GM12878 (cell line): ENCODE data around the gene MTIF2. TPM values are rescaled to one million over a fixed set of nuclear protein-coding genes. Genes with fewer than 3 reads are reported as not detected.
A peak's percentile ranks its signal among the peaks of the same experiment; 100 is the strongest.

Experiments used
- ATAC-seq: fragments of 200-7000 bp; cut with Tn5 transposase; 3 replicates; pipeline ENCODE4 v1.9.1; 2020; ENCODE audit warnings: mild to moderate bottlenecking, moderate library complexity
- BruUV-seq: library from RNA; stranded (reverse); fragments of 400-500 nt; replicated peaks from 2 replicates; lab custom pipeline; 2021; lab: Mats Ljungman, UMichigan
- CTCF ChIA-PET: fragments of 300-600 bp; sonication (Branson Sonifier 250); formaldehyde crosslinking; extraction: SDS; loops from one replicate; lab custom pipeline; 2021; ENCODE audit warnings: inconsistent platforms; lab: Yijun Ruan, JAX
- POLR2A ChIA-PET: fragments of 350-600 bp; formaldehyde crosslinking; extraction: SDS; loops from one replicate; lab custom pipeline; 2021; ENCODE audit warnings: inconsistent platforms; lab: Charles Lee
- RAD21 ChIA-PET: fragments of 300-600 bp; sonication (Branson Sonifier 250); formaldehyde crosslinking; loops from one replicate; lab custom pipeline; 2023; ENCODE audit warnings: antibody characterized with exemption; ENCODE audit not compliant: unreplicated experiment; lab: Charles Lee
- SMC1A ChIA-PET: fragments of 300-600 bp; sonication (Branson Sonifier 250); formaldehyde crosslinking; loops from one replicate; lab custom pipeline; 2023; ENCODE audit not compliant: unreplicated experiment, uncharacterized antibody; lab: Charles Lee
- DNase-seq: peaks from one replicate; pipeline ENCODE4 v3.0.0-alpha.2; 2011; ENCODE audit warnings: low read depth, low spot score
- FAIRE-seq: peaks from 3 replicates; lab custom pipeline; 2011; peaks lifted over from hg19 to GRCh38; lab: Jason Lieb, UNC
- H2AFZ ChIP-seq: 2 replicates; pipeline ENCODE4 v1.6.0; 2011; ENCODE audit warnings: low read depth, low read length, control low read depth; ENCODE audit not compliant: control insufficient read depth
- H3K27ac ChIP-seq: 2 replicates; pipeline ENCODE4 v1.5.1; 2011; ENCODE audit warnings: control low read depth; ENCODE audit not compliant: control insufficient read depth, insufficient read depth
- H3K27me3 ChIP-seq, 2 experiments: replicated peaks in 1 of 2; 2 replicates each; pipeline versions ENCODE4 v1.6.0 to v1.6.1; 2011; ENCODE audit warnings: low read length in 1 of 2; ENCODE audit not compliant: control insufficient read depth in 2 of 2, insufficient read depth in 2 of 2
- H3K36me3 ChIP-seq, 2 experiments: 2 replicates each; pipeline ENCODE4 v1.5.1; 2011; ENCODE audit warnings: low read length in 1 of 2; ENCODE audit not compliant: control insufficient read depth in 2 of 2, insufficient read depth in 2 of 2
- H3K4me1 ChIP-seq: 2 replicates; pipeline ENCODE4 v1.6.1; 2011; ENCODE audit warnings: mild to moderate bottlenecking, low read length, moderate library complexity, mixed read lengths; ENCODE audit not compliant: control insufficient read depth, insufficient read depth
- H3K4me2 ChIP-seq: 2 replicates; pipeline ENCODE4 v1.6.0; 2011; ENCODE audit warnings: control low read depth; ENCODE audit not compliant: control insufficient read depth, insufficient read depth
- H3K4me3 ChIP-seq: fragments of 200-600 bp; sonication (generic); 2 replicates; pipeline ENCODE4 v1.5.1; 2016
- H3K79me2 ChIP-seq: 2 replicates; pipeline ENCODE4 v1.6.0; 2011; ENCODE audit warnings: low read length; ENCODE audit not compliant: control insufficient read depth, insufficient read depth
- H3K9ac ChIP-seq: 2 replicates; pipeline ENCODE4 v1.8.0; 2011; ENCODE audit warnings: low read length, control low read depth, mixed read lengths; ENCODE audit not compliant: control insufficient read depth, insufficient read depth
- H3K9me3 ChIP-seq: replicated peaks from 3 replicates; pipeline ENCODE4 v1.5.1; 2011; ENCODE audit warnings: mild to moderate bottlenecking, low read length; ENCODE audit not compliant: control insufficient read depth, insufficient read depth
- H4K20me1 ChIP-seq: 2 replicates; pipeline ENCODE4 v1.6.0; 2011; ENCODE audit not compliant: control insufficient read depth, insufficient read depth
- ATF2 ChIP-seq: IDR thresholded peaks from 2 replicates; pipeline ENCODE4 v1.6.1; 2012; ENCODE audit warnings: low read length, inconsistent platforms
- CBX3 ChIP-seq: fragments of 200-600 bp; sonication (generic); IDR thresholded peaks from 2 replicates; pipeline ENCODE4 v1.6.1; 2016; ENCODE audit warnings: low read depth, borderline replicate concordance
- CHD1 ChIP-seq: IDR thresholded peaks from 2 replicates; pipeline ENCODE4 v1.6.1; 2012; ENCODE audit warnings: low read depth, low read length, improper control_type of control experiment
- EED ChIP-seq: sonication (generic); IDR thresholded peaks from 2 replicates; pipeline ENCODE4 v1.6.1; 2016; ENCODE audit warnings: antibody characterized with exemption, low read depth
- IKZF1 ChIP-seq: fragments of 450-650 bp; conservative IDR thresholded peaks from 2 replicates; pipeline ENCODE4 v1.6.1; 2017; ENCODE audit warnings: antibody characterized with exemption, mild to moderate bottlenecking
- LARP7 ChIP-seq: fragments of 450-650 bp; IDR thresholded peaks from 2 replicates; pipeline ENCODE4 v1.6.1; 2017; ENCODE audit warnings: mild to moderate bottlenecking
- MAX ChIP-seq: IDR thresholded peaks from 2 replicates; pipeline ENCODE4 v1.6.1; 2012; ENCODE audit warnings: low read depth, low read length, improper control_type of control experiment
- NFYB ChIP-seq: IDR thresholded peaks from 2 replicates; pipeline ENCODE4 v1.6.1; 2011; ENCODE audit warnings: low read depth, mild to moderate bottlenecking, low read length, improper control_type of control experiment, moderate library complexity; ENCODE audit not compliant: insufficient read depth
- POLR2A ChIP-seq: IDR thresholded peaks from 2 replicates; pipeline ENCODE4 v1.6.1; 2011; ENCODE audit warnings: low read depth, mild to moderate bottlenecking, low read length
- RELA ChIP-seq: fragments of 450-650 bp; IDR thresholded peaks from 2 replicates; pipeline ENCODE4 v1.8.0; 2014; ENCODE audit warnings: borderline replicate concordance; ENCODE audit not compliant: partially characterized antibody
- SIN3A ChIP-seq: IDR thresholded peaks from 2 replicates; pipeline ENCODE4 v1.6.1; 2012; ENCODE audit warnings: low read depth, low read length, improper control_type of control experiment
- USF1 ChIP-seq: IDR thresholded peaks from 2 replicates; pipeline ENCODE4 v1.6.1; 2011; ENCODE audit warnings: borderline replicate concordance, low read depth, mild to moderate bottlenecking, moderate library complexity, mixed read lengths, low read length; ENCODE audit not compliant: insufficient read depth; ENCODE audit errors: extremely low read length
- ZBTB33 ChIP-seq: fragments of 450-650 bp; IDR thresholded peaks from 2 replicates; pipeline ENCODE4 v1.6.1; 2017; ENCODE audit warnings: mild to moderate bottlenecking
- ZNF24 ChIP-seq: fragments of 450-650 bp; IDR thresholded peaks from 2 replicates; pipeline ENCODE4 v1.6.1; 2017; ENCODE audit warnings: antibody characterized with exemption, mild to moderate bottlenecking
- ZNF384 ChIP-seq: IDR thresholded peaks from 2 replicates; pipeline ENCODE4 v1.6.1; 2012; ENCODE audit warnings: low read depth, mild to moderate bottlenecking, low read length, improper control_type of control experiment, borderline replicate concordance
- in situ Hi-C: fragments of 300-500 bp; cut with MboI; formaldehyde crosslinking; loops from 9 replicates; pipeline ENCODE4 v1.14.3; 2018; ENCODE audit warnings: mixed read lengths
- intact Hi-C: fragments of 100-400 bp; cut with micrococcal nuclease; formaldehyde crosslinking; loops from one replicate; pipeline ENCODE4 v1.14.2; 2022; ENCODE audit not compliant: unreplicated experiment
- polyA plus RNA-seq, 11 experiments: library from polyadenylated mRNA; depleted of rRNA in 4 of 11; unstranded in 6 of 11; stranded (reverse) in 5 of 11; fragments of >200 nt; fragmentation: Nextera tagmentation in 4 of 11; fragmentation: Illumina TruSeq in 1 of 11; extraction: Ambion mirVana in 4 of 11; extraction: Trizol in 1 of 11; gene quantifications; 1 replicate in 1 of 11; 2 replicates in 10 of 11; pipeline versions ENCODE4 v1.2.1 to v1.2.3, GENCODE V29; 2011 to 2016; ENCODE audit warnings: inconsistent platforms in 2 of 11, missing spikeins in 2 of 11, low read depth in 1 of 11
- total RNA-seq, 4 experiments: library from RNA; depleted of rRNA in 3 of 4; stranded (reverse); fragments of >200 nt in 3 of 4; fragmentation: Illumina TruSeq in 1 of 4; extraction: Trizol in 1 of 4; gene quantifications; 2 replicates each; pipeline versions ENCODE4 v1.2.1 to v1.2.3, GENCODE V29; 2013 to 2021

The MTIF2 gene
- total and polyA plus RNA-seq, 10 of the 15 experiments (the other 5 are each of a cell fraction or from before 2014, with no cell fraction given), result 26.4 to 63.7 (median 40.0) TPM

GRCh38 chr2:55228226-55228563, 40.8 kb downstream of the MTIF2 start:
- Histone ChIP-seq H3K79me2 (peaks cover 27% of the 10 kb centered on the region), H2AFZ (peak overlapping the region; percentile 63), H4K20me1 (no peaks in the 10 kb centered on the region), H3K9ac (no peak overlapping the region; the same call in 1 of the 2 replicates), H3K36me3 (peaks cover 0 to 4% of the 10 kb centered on the region in 2 experiments; a peak in 1 of 4 replicates), H3K27me3 (no peaks in the 10 kb centered on the region), H3K27ac (peak overlapping the region; percentile 19; the same call in 1 of the 2 replicates), H3K4me2 (peak overlapping the region; percentile 66), H3K4me1 (no peaks in the 10 kb centered on the region), H3K4me3 (no peak overlapping the region), H3K9me3 (no peaks in the 10 kb centered on the region)
- ATAC-seq, result no peak
- BruUV-seq, result TSS peak; percentile 24
- CTCF ChIA-PET, result no interaction called here
- no peak for TF ChIP-seq POLR2A
- TF ChIP-seq ATF2, result no peak
- TF ChIP-seq CHD1, result no peak
- TF ChIP-seq RELA, result no peak
- TF ChIP-seq ZNF384, result no peak
- no peak for TF ChIP-seq MAX
- no peak for TF ChIP-seq LARP7
- TF ChIP-seq CBX3, result no peak
- no peak for TF ChIP-seq EED
- no peak for TF ChIP-seq IKZF1
- no peak for TF ChIP-seq SIN3A
- TF ChIP-seq ZNF24, result no peak
- TF ChIP-seq USF1, result no peak
- no peak for TF ChIP-seq NFYB
- TF ChIP-seq ZBTB33, result no peak
- in situ Hi-C loops (no loop called here), intact Hi-C loops (no loop called here)
- RAD21 ChIA-PET, result no interaction called here
- no peak for FAIRE-seq
- POLR2A ChIA-PET, result no interaction called here
- SMC1A ChIA-PET, result interaction anchor here (0.7 kb wide), 1 partner anchor 758 kb away, joined by 3 read pairs; no protein-coding TSS in a partner anchor
- no peak for DNase-seq
